SK-N-SH (cell line): Measurements from ENCODE around the gene PXMP2. TPM values are rescaled to one million over a fixed set of nuclear protein-coding genes. Genes with fewer than 3 reads are reported as not detected.

Source experiments
- CTCF ChIA-PET: fragments of 300-600, 350-600 bp; formaldehyde crosslinking; extraction: SDS; loops from one replicate; lab custom pipeline; 2021; lab: Yijun Ruan, JAX
- POLR2A ChIA-PET: fragments of 350-600 bp; sonication (Branson Sonifier 250); formaldehyde crosslinking; extraction: SDS; loops from one replicate; lab custom pipeline; 2020; ENCODE audit warnings: antibody characterized with exemption, inconsistent platforms; lab: Yijun Ruan, JAX
- DNase-seq: peaks from one replicate; pipeline ENCODE4 v3.0.0; 2012
- H2AFZ ChIP-seq: fragments of 200-600 bp; sonication (generic); 2 replicates; pipeline ENCODE4 v1.8.1; 2016; ENCODE audit warnings: antibody characterized with exemption, mild to moderate bottlenecking, low read depth
- H3F3A ChIP-seq: fragments of 200-600 bp; sonication (generic); replicated peaks from 2 replicates; pipeline ENCODE3; 2016; ENCODE audit warnings: antibody characterized with exemption, mild to moderate bottlenecking; ENCODE audit not compliant: insufficient read depth
- H3K27ac ChIP-seq, 2 experiments: fragments of 200-500 bp in 1 of 2; fragments of 200-600 bp in 1 of 2; sonication (Bioruptor generic) in 1 of 2; sonication (generic), shearing (Covaris generic) in 1 of 2; 2 replicates each; pipeline versions ENCODE4 v1.5.1 to v1.6.1; 2014 to 2016; ENCODE audit warnings: low read depth in 2 of 2, inconsistent platforms in 1 of 2, low read length in 1 of 2, mild to moderate bottlenecking in 1 of 2, mixed read lengths in 1 of 2
- H3K27me3 ChIP-seq: fragments of 200-600 bp; sonication (generic), shearing (Covaris generic); 2 replicates; pipeline ENCODE4 v1.6.1; 2016; ENCODE audit warnings: mixed run types; ENCODE audit not compliant: insufficient read depth
- H3K36me3 ChIP-seq, 2 experiments: fragments of 200-500 bp in 1 of 2; fragments of 200-600 bp in 1 of 2; sonication (Bioruptor generic) in 1 of 2; sonication (generic) in 1 of 2; replicated peaks in 1 of 2; 2 replicates each; pipeline versions ENCODE3 to v1.5.1; 2014 to 2016; ENCODE audit warnings: low read length in 1 of 2, mild to moderate bottlenecking in 1 of 2; ENCODE audit not compliant: insufficient read depth in 2 of 2, control insufficient read depth in 1 of 2
- H3K4me1 ChIP-seq, 2 experiments: fragments of 200-500 bp in 1 of 2; fragments of 200-600 bp in 1 of 2; sonication (Bioruptor generic) in 1 of 2; sonication (generic), shearing (Covaris generic) in 1 of 2; 2 replicates each; pipeline versions ENCODE4 v1.5.1 to v1.6.1; 2014 to 2016; ENCODE audit warnings: low read depth in 1 of 2, low read length in 1 of 2, mixed run types in 1 of 2; ENCODE audit not compliant: insufficient read depth in 2 of 2, control insufficient read depth in 1 of 2
- H3K4me2 ChIP-seq: fragments of 200-600 bp; sonication (generic), shearing (Covaris generic); 2 replicates; pipeline ENCODE4 v1.6.1; 2017; ENCODE audit warnings: mixed run types
- H3K4me3 ChIP-seq, 2 experiments: fragments of 200-500 bp in 1 of 2; fragments of 200-600 bp in 1 of 2; sonication (Bioruptor generic) in 1 of 2; sonication (generic), shearing (Covaris generic) in 1 of 2; 2 replicates each; pipeline versions ENCODE4 v1.5.1 to v1.8.1; 2014 to 2016; ENCODE audit warnings: low read depth in 2 of 2, inconsistent platforms in 1 of 2, low read length in 1 of 2, mild to moderate bottlenecking in 1 of 2, mixed read lengths in 1 of 2, moderate library complexity in 1 of 2
- H3K79me2 ChIP-seq: fragments of 200-600 bp; sonication (generic); 2 replicates; pipeline ENCODE4 v1.8.1; 2017; ENCODE audit warnings: mild to moderate bottlenecking; ENCODE audit not compliant: insufficient read depth
- H3K9ac ChIP-seq: fragments of 200-600 bp; sonication (generic); 2 replicates; pipeline ENCODE4 v1.6.1; 2017; ENCODE audit warnings: mixed run types
- H3K9me2 ChIP-seq: fragments of 200-600 bp; sonication (generic); 2 replicates; pipeline ENCODE4 v1.6.1; 2017; ENCODE audit warnings: mixed run types
- H3K9me3 ChIP-seq: fragments of 200-600 bp; sonication (generic); 2 replicates; pipeline ENCODE4 v1.6.1; 2017; ENCODE audit warnings: mixed run types, mild to moderate bottlenecking, moderate library complexity
- H4K20me1 ChIP-seq: fragments of 200-600 bp; sonication (generic); 2 replicates; pipeline ENCODE4 v1.6.1; 2017; ENCODE audit warnings: mild to moderate bottlenecking, mixed run types; ENCODE audit not compliant: insufficient read depth
- CHD2 ChIP-seq: fragments of 150-350 bp; IDR thresholded peaks from 2 replicates; pipeline ENCODE4 v1.6.1; 2018; ENCODE audit warnings: low read length; ENCODE audit not compliant: partially characterized antibody
- FOXJ3 ChIP-seq: sonication (generic); formaldehyde crosslinking; IDR thresholded peaks from 2 replicates; pipeline ENCODE4 v1.5.1; 2020; ENCODE audit warnings: mild to moderate bottlenecking, missing genetic modification reagents
- GATA2 ChIP-seq: sonication (generic); formaldehyde crosslinking; IDR thresholded peaks from 2 replicates; pipeline ENCODE4 v1.5.0; 2020; ENCODE audit warnings: mild to moderate bottlenecking, missing genetic modification reagents
- IRF3 ChIP-seq: fragments of 150-350 bp; IDR thresholded peaks from 2 replicates; pipeline ENCODE4 v1.6.1; 2016; ENCODE audit warnings: mild to moderate bottlenecking, low read depth, low read length
- MEF2A ChIP-seq: IDR thresholded peaks from 2 replicates; pipeline ENCODE4 v1.4.0; 2012; ENCODE audit warnings: low read depth, borderline replicate concordance
- NRF1 ChIP-seq: IDR thresholded peaks from 2 replicates; pipeline ENCODE4 v1.6.1; 2012; ENCODE audit warnings: low read depth, mild to moderate bottlenecking, low read length
- PBX3 ChIP-seq: IDR thresholded peaks from 2 replicates; pipeline ENCODE4; 2012
- YY1 ChIP-seq: IDR thresholded peaks from 2 replicates; pipeline ENCODE4 v1.4.0; 2012; ENCODE audit warnings: low read depth, mild to moderate bottlenecking
- ZBTB33 ChIP-seq: IDR thresholded peaks from 2 replicates; pipeline ENCODE4 v1.4.0; 2012; ENCODE audit warnings: low read depth, borderline replicate concordance
- WGBS: methylation state at CpG from one replicate; pipeline ENCODE4 v1.1.6; 2017; ENCODE audit warnings: low lambda C conversion rate; 5-methylcytosine and 5-hydroxymethylcytosine counted together
- polyA plus RNA-seq, 3 experiments: library from polyadenylated mRNA; depleted of rRNA; stranded (reverse); fragments of >200 nt; gene quantifications; 2 replicates each; pipeline ENCODE4 v1.2.3, GENCODE V29; 2012

The PXMP2 gene
- polyA plus RNA-seq, 1 of the 3 experiments (the other 2 are of a cell fraction) = 35.8 TPM

- no peak for TF ChIP-seq CHD2
- TF ChIP-seq FOXJ3 = no peak
- TF ChIP-seq YY1 = no peak
Observed at GRCh38 chr12:132708150-132708549, 20.8 kb downstream of the PXMP2 start (continued).

GRCh38 chr12:132710043-132710404, 22.6 kb downstream of the PXMP2 start:
- no peaks in the 10 kb centered on the region; a peak in 1 of 4 replicates for H3K4me1 ChIP-seq
- TF ChIP-seq NRF1 (no peak), GATA2 (CRISPR knock-in tag) (no peak), MEF2A (no peak), ZBTB33 (no peak), IRF3 (no peak), CHD2 (no peak), PBX3 (no peak)
- no peaks in the 10 kb centered on the region for H3K9me2 ChIP-seq
- H3K36me3 ChIP-seq = peaks cover 0 to 6% of the 10 kb centered on the region in 2 experiments
- ChIA-PET POLR2A (interaction anchor here (0.6 to 1.8 kb wide), 3 partner anchors 11 to 41 kb away, joined by 3 to 5 read pairs (median 4); no protein-coding TSS in a partner anchor), CTCF (interaction anchor here (1.1 kb wide), 1 partner anchor 20 kb away, joined by 4 read pairs; no protein-coding TSS in a partner anchor)
- no peaks in the 10 kb centered on the region for H3K27me3 ChIP-seq
- H3K9ac ChIP-seq = peak overlapping the region; percentile 76
- H3K79me2 ChIP-seq = peaks cover 59% of the 10 kb centered on the region
- H3F3A ChIP-seq = peaks cover 16% of the 10 kb centered on the region
- H3K4me2 ChIP-seq = peak overlapping the region; percentile 96
- H3K4me3 ChIP-seq = peak overlapping the region; percentile 71 to 98
- no peak for DNase-seq
- H2AFZ ChIP-seq = peak overlapping the region; percentile 90
- 3% methylated on average over 12 of the region's 26 CpGs for WGBS
- H4K20me1 ChIP-seq = peaks cover 24% of the 10 kb centered on the region
- no peaks in the 10 kb centered on the region for H3K9me3 ChIP-seq
- H3K27ac ChIP-seq = peak overlapping the region; percentile 62 to 84; a peak in 3 of 4 replicates
